HEK293 (cell line): ENCODE data around the gene VEGFB.

Source experiments
- BCL11B ChIP-seq: fragments of 450-650 bp; formaldehyde crosslinking; IDR thresholded peaks from 2 replicates; pipeline ENCODE4 v1.5.1; 2016; ENCODE audit warnings: low read depth, missing biosample characterization, missing genetic modification characterization
- GLI4 ChIP-seq: fragments of 450-650 bp; formaldehyde crosslinking; IDR thresholded peaks from 2 replicates; pipeline ENCODE4 v1.5.1; 2016; ENCODE audit warnings: missing biosample characterization, missing genetic modification characterization
- KLF10 ChIP-seq: fragments of 450-650 bp; IDR thresholded peaks from 2 replicates; pipeline ENCODE4 v1.5.1; 2018; ENCODE audit warnings: missing biosample characterization, mild to moderate bottlenecking, missing genetic modification characterization
- OVOL3 ChIP-seq: fragments of 450-650 bp; formaldehyde crosslinking; IDR thresholded peaks from 2 replicates; pipeline ENCODE4 v1.5.1; 2016; ENCODE audit warnings: missing biosample characterization, missing genetic modification characterization
- PATZ1 ChIP-seq: fragments of 450-650 bp; formaldehyde crosslinking; IDR thresholded peaks from 2 replicates; pipeline ENCODE4 v1.5.1; 2016; ENCODE audit warnings: missing biosample characterization, missing genetic modification characterization
- REPIN1 ChIP-seq: fragments of 450-650 bp; formaldehyde crosslinking; IDR thresholded peaks from 2 replicates; pipeline ENCODE4 v1.5.1; 2017; ENCODE audit warnings: missing biosample characterization, missing genetic modification characterization, low read depth
- SCRT1 ChIP-seq: fragments of 450-650 bp; formaldehyde crosslinking; IDR thresholded peaks from 2 replicates; pipeline ENCODE4 v1.5.1; 2016; ENCODE audit warnings: missing biosample characterization, missing genetic modification characterization, borderline replicate concordance
- SCRT2 ChIP-seq: fragments of 450-650 bp; formaldehyde crosslinking; IDR thresholded peaks from 2 replicates; pipeline ENCODE4 v1.5.1; 2016; ENCODE audit warnings: missing biosample characterization, missing genetic modification characterization
- TRIM28 ChIP-seq: IDR thresholded peaks from 2 replicates; pipeline ENCODE4 v1.6.1; 2011; ENCODE audit warnings: low read length, control low read depth, borderline replicate concordance
- ZBTB7A ChIP-seq: fragments of 450-650 bp; formaldehyde crosslinking; IDR thresholded peaks from 2 replicates; pipeline ENCODE4 v1.5.1; 2016; ENCODE audit warnings: low read depth, missing biosample characterization, missing genetic modification characterization
- ZFP3 ChIP-seq: fragments of 450-650 bp; formaldehyde crosslinking; IDR thresholded peaks from 2 replicates; pipeline ENCODE4 v1.5.1; 2016; ENCODE audit warnings: low read depth, missing biosample characterization, missing genetic modification characterization
- ZIC2 ChIP-seq: fragments of 450-650 bp; formaldehyde crosslinking; IDR thresholded peaks from 2 replicates; pipeline ENCODE4 v1.5.1; 2016; ENCODE audit warnings: missing biosample characterization, missing genetic modification characterization
- ZNF169 ChIP-seq: fragments of 450-650 bp; formaldehyde crosslinking; IDR thresholded peaks from 2 replicates; pipeline ENCODE4 v1.5.1; 2016; ENCODE audit warnings: missing biosample characterization, missing genetic modification characterization
- ZNF174 ChIP-seq: fragments of 450-650 bp; formaldehyde crosslinking; IDR thresholded peaks from 2 replicates; pipeline ENCODE4 v1.5.0; 2017; ENCODE audit warnings: missing biosample characterization, mild to moderate bottlenecking, missing genetic modification characterization
- ZNF184 ChIP-seq: fragments of 450-650 bp; IDR thresholded peaks from 2 replicates; pipeline ENCODE4 v1.5.1; 2018; ENCODE audit warnings: missing biosample characterization, mild to moderate bottlenecking, missing genetic modification characterization
- ZNF211 ChIP-seq: fragments of 450-650 bp; formaldehyde crosslinking; IDR thresholded peaks from 2 replicates; pipeline ENCODE4 v1.5.1; 2016; ENCODE audit warnings: low read depth, missing biosample characterization, missing genetic modification characterization
- ZNF221 ChIP-seq: fragments of 450-650 bp; formaldehyde crosslinking; IDR thresholded peaks from 2 replicates; pipeline ENCODE4 v1.5.1; 2017; ENCODE audit warnings: missing biosample characterization, missing genetic modification characterization, borderline replicate concordance
- ZNF274 ChIP-seq, 2 experiments: fragments of 200-500 bp in 1 of 2; fragments of 450-650 bp in 1 of 2; sonication (Bioruptor generic) in 1 of 2; formaldehyde crosslinking in 1 of 2; IDR thresholded peaks; 2 replicates each; pipeline versions ENCODE4 v1.5.1 to v1.6.1; 2014 to 2016; ENCODE audit warnings: borderline replicate concordance in 1 of 2, inconsistent platforms in 1 of 2, low read length in 1 of 2, missing biosample characterization in 1 of 2, missing genetic modification characterization in 1 of 2
- ZNF302 ChIP-seq: fragments of 450-650 bp; formaldehyde crosslinking; IDR thresholded peaks from 2 replicates; pipeline ENCODE4 v1.5.1; 2016; ENCODE audit warnings: missing biosample characterization, missing genetic modification characterization, low read depth
- ZNF324 ChIP-seq: fragments of 450-650 bp; formaldehyde crosslinking; IDR thresholded peaks from 2 replicates; pipeline ENCODE4 v1.5.1; 2016; ENCODE audit warnings: missing biosample characterization, missing genetic modification characterization
- ZNF366 ChIP-seq: fragments of 450-650 bp; formaldehyde crosslinking; conservative IDR thresholded peaks from 2 replicates; pipeline ENCODE4 v1.5.1; 2016; ENCODE audit warnings: missing biosample characterization, missing genetic modification characterization
- ZNF423 ChIP-seq: fragments of 450-650 bp; formaldehyde crosslinking; IDR thresholded peaks from 2 replicates; pipeline ENCODE4 v1.5.1; 2016; ENCODE audit warnings: missing biosample characterization, missing genetic modification characterization
- ZNF555 ChIP-seq: fragments of 450-650 bp; formaldehyde crosslinking; conservative IDR thresholded peaks from 2 replicates; pipeline ENCODE4 v1.5.1; 2017; ENCODE audit warnings: missing biosample characterization, mild to moderate bottlenecking, missing genetic modification characterization, inconsistent platforms
- ZNF777 ChIP-seq: fragments of 450-650 bp; formaldehyde crosslinking; IDR thresholded peaks from 2 replicates; pipeline ENCODE4 v1.5.1; 2017; ENCODE audit warnings: missing biosample characterization, missing genetic modification characterization, borderline replicate concordance
- TF ChIP-seq, protein P1 (sequence below): fragments of 450-650 bp; formaldehyde crosslinking; IDR thresholded peaks from 2 replicates; pipeline ENCODE4 v1.5.1; 2017; ENCODE audit warnings: missing biosample characterization, missing genetic modification characterization
- TF ChIP-seq, protein P2 (sequence below): fragments of 450-650 bp; formaldehyde crosslinking; IDR thresholded peaks from 2 replicates; pipeline ENCODE4 v1.5.1; 2016; ENCODE audit warnings: missing biosample characterization, missing genetic modification characterization
- TF ChIP-seq, protein P3 (sequence below): fragments of 450-650 bp; formaldehyde crosslinking; conservative IDR thresholded peaks from 2 replicates; pipeline ENCODE4 v1.5.1; 2016; ENCODE audit warnings: low read depth, missing biosample characterization, missing genetic modification characterization
- TF ChIP-seq, protein P4 (sequence below): fragments of 450-650 bp; formaldehyde crosslinking; IDR thresholded peaks from 2 replicates; pipeline ENCODE4 v1.5.0; 2017; ENCODE audit warnings: missing biosample characterization, missing genetic modification characterization, borderline replicate concordance

The VEGFB gene

GRCh38 chr11:64230171-64230984, 4.0 kb upstream of the VEGFB start, which contains the start of gene DNAJC4 (continued):
- TF ChIP-seq OVOL3 (tag by site-specific recombination) (no peak), ZIC2 (tag by site-specific recombination) (0 out of 2 replicates have a peak, but pooled peaks have one; percentile 20), SCRT2 (tag by site-specific recombination) (no peak), TRIM28 (no peak), ZNF366 (tag by site-specific recombination) (no peak), ZNF302 (tag by site-specific recombination) (no peak), SCRT1 (tag by site-specific recombination) (no peak; the same call in 1 of the 2 replicates), PATZ1 (peak; percentile 74), ZNF555 (tag by site-specific recombination) (no peak), ZNF211 (no peak), KLF10 (tag by site-specific recombination) (no peak; the same call in 1 of the 2 replicates), ZNF274 (IDR thresholded peaks at IDR 0.05; ENCODE audit: low read length) (no peak), ZNF274 (tag by site-specific recombination; IDR thresholded peaks at IDR 0.05; ENCODE audit: borderline replicate concordance) (no peak), GLI4 (tag by site-specific recombination) (no peak), BCL11B (tag by site-specific recombination) (no peak), ZNF169 (tag by site-specific recombination) (no peak), ZNF777 (no peak), ZNF423 (tag by site-specific recombination) (no peak), ZNF174 (no peak), REPIN1 (no peak), ZFP3 (no peak), ZNF221 (tag by site-specific recombination) (no peak), ZBTB7A (tag by site-specific recombination) (no peak), ZNF324 (tag by site-specific recombination) (no peak; the same call in 1 of the 2 replicates), ZNF184 (tag by site-specific recombination) (no peak)
- TF ChIP-seq, protein P1, sequence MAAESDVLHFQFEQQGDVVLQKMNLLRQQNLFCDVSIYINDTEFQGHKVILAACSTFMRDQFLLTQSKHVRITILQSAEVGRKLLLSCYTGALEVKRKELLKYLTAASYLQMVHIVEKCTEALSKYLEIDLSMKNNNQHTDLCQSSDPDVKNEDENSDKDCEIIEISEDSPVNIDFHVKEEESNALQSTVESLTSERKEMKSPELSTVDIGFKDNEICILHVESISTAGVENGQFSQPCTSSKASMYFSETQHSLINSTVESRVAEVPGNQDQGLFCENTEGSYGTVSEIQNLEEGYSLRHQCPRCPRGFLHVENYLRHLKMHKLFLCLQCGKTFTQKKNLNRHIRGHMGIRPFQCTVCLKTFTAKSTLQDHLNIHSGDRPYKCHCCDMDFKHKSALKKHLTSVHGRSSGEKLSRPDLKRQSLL (tag by site-specific recombination) = no peak
- TF ChIP-seq, protein P2, sequence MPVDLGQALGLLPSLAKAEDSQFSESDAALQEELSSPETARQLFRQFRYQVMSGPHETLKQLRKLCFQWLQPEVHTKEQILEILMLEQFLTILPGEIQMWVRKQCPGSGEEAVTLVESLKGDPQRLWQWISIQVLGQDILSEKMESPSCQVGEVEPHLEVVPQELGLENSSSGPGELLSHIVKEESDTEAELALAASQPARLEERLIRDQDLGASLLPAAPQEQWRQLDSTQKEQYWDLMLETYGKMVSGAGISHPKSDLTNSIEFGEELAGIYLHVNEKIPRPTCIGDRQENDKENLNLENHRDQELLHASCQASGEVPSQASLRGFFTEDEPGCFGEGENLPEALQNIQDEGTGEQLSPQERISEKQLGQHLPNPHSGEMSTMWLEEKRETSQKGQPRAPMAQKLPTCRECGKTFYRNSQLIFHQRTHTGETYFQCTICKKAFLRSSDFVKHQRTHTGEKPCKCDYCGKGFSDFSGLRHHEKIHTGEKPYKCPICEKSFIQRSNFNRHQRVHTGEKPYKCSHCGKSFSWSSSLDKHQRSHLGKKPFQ (tag by site-specific recombination) = no peak
- TF ChIP-seq, protein P3, sequence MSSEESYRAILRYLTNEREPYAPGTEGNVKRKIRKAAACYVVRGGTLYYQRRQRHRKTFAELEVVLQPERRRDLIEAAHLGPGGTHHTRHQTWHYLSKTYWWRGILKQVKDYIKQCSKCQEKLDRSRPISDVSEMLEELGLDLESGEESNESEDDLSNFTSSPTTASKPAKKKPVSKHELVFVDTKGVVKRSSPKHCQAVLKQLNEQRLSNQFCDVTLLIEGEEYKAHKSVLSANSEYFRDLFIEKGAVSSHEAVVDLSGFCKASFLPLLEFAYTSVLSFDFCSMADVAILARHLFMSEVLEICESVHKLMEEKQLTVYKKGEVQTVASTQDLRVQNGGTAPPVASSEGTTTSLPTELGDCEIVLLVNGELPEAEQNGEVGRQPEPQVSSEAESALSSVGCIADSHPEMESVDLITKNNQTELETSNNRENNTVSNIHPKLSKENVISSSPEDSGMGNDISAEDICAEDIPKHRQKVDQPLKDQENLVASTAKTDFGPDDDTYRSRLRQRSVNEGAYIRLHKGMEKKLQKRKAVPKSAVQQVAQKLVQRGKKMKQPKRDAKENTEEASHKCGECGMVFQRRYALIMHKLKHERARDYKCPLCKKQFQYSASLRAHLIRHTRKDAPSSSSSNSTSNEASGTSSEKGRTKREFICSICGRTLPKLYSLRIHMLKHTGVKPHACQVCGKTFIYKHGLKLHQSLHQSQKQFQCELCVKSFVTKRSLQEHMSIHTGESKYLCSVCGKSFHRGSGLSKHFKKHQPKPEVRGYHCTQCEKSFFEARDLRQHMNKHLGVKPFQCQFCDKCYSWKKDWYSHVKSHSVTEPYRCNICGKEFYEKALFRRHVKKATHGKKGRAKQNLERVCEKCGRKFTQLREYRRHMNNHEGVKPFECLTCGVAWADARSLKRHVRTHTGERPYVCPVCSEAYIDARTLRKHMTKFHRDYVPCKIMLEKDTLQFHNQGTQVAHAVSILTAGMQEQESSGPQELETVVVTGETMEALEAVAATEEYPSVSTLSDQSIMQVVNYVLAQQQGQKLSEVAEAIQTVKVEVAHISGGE (tag by site-specific recombination) = 0 out of 2 replicates have a peak, but pooled peaks have one; percentile 7
- TF ChIP-seq, protein P4, sequence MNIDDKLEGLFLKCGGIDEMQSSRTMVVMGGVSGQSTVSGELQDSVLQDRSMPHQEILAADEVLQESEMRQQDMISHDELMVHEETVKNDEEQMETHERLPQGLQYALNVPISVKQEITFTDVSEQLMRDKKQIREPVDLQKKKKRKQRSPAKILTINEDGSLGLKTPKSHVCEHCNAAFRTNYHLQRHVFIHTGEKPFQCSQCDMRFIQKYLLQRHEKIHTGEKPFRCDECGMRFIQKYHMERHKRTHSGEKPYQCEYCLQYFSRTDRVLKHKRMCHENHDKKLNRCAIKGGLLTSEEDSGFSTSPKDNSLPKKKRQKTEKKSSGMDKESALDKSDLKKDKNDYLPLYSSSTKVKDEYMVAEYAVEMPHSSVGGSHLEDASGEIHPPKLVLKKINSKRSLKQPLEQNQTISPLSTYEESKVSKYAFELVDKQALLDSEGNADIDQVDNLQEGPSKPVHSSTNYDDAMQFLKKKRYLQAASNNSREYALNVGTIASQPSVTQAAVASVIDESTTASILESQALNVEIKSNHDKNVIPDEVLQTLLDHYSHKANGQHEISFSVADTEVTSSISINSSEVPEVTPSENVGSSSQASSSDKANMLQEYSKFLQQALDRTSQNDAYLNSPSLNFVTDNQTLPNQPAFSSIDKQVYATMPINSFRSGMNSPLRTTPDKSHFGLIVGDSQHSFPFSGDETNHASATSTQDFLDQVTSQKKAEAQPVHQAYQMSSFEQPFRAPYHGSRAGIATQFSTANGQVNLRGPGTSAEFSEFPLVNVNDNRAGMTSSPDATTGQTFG (tag by site-specific recombination) = no peak
